C4-2B (cell line): Measurements from ENCODE around the gene BPIFB6.

Source experiments
- CTCF ChIP-seq: fragments of 450-650 bp; conservative IDR thresholded peaks from 2 replicates; pipeline ENCODE4 v1.5.1; 2017; ENCODE audit warnings: mild to moderate bottlenecking
- ZFX ChIP-seq: fragments of 450-650 bp; IDR thresholded peaks from 2 replicates; pipeline ENCODE4 v1.6.1; 2017

- TF ChIP-seq CTCF (no peak), ZFX (no peak)
These were observed at the start of gene BPIFB6 for GRCh38 chr20:33031531-33031930.
